HepG2 (cell line): ENCODE results near the gene CMC1. TPM values are rescaled to one million over a fixed set of nuclear protein-coding genes. Genes with fewer than 3 reads are reported as not detected.

Source experiments
- ATAC-seq: fragments of 200-7000 bp; cut with Tn5 transposase; 3 replicates; pipeline ENCODE4 v1.9.1; 2020; ENCODE audit warnings: mild to moderate bottlenecking, moderate library complexity
- BruUV-seq: library from RNA; stranded (reverse); fragments of 400-500 nt; replicated peaks from 2 replicates; lab custom pipeline; 2021; lab: Mats Ljungman, UMichigan
- CTCF ChIA-PET: fragments of 300-600 bp; formaldehyde crosslinking; extraction: SDS; loops from one replicate; lab custom pipeline; 2021; ENCODE audit warnings: low total read pairs, inconsistent platforms, low intra/inter-chr PET ratio; lab: Yijun Ruan, JAX
- POLR2A ChIA-PET: fragments of 350-600 bp; sonication (Branson Sonifier 250); formaldehyde crosslinking; loops from one replicate; lab custom pipeline; 2020; ENCODE audit warnings: antibody characterized with exemption, inconsistent platforms; lab: Yijun Ruan, JAX
- DNase-seq: peaks from one replicate; pipeline ENCODE4 v3.0.0-alpha.2; 2015; ENCODE audit warnings: low spot score
- FAIRE-seq: peaks from 3 replicates; lab custom pipeline; 2011; peaks lifted over from hg19 to GRCh38; lab: Jason Lieb, UNC
- H2AFZ ChIP-seq: one replicate; pipeline ENCODE4 v1.6.1; 2011; ENCODE audit warnings: low read length, inconsistent platforms
- H3K27ac ChIP-seq: fragments of 300-600 bp; 3 replicates; pipeline ENCODE4 v1.8.0; 2011; ENCODE audit warnings: mixed run types, mild to moderate bottlenecking, mixed read lengths, low read length, inconsistent platforms; ENCODE audit not compliant: insufficient read depth; ENCODE audit errors: extremely low read length
- H3K27me3 ChIP-seq, 2 experiments: fragments of 200-600 bp in 1 of 2; 2 replicates in 1 of 2; 3 replicates in 1 of 2; pipeline versions ENCODE4 v1.6.0 to v1.8.0; 2011; ENCODE audit warnings: low read length in 2 of 2, mild to moderate bottlenecking in 2 of 2, moderate library complexity in 2 of 2, inconsistent platforms in 1 of 2; ENCODE audit not compliant: insufficient read depth in 2 of 2, control insufficient read depth in 1 of 2
- H3K36me3 ChIP-seq, 2 experiments: fragments of 200-600 bp in 1 of 2; replicated peaks in 1 of 2; 2 replicates in 1 of 2; 3 replicates in 1 of 2; pipeline versions ENCODE4 v1.5.1 to v1.8.0; 2011; ENCODE audit warnings: low read length in 2 of 2, inconsistent platforms in 1 of 2; ENCODE audit not compliant: insufficient read depth in 2 of 2, control insufficient read depth in 1 of 2
- H3K4me1 ChIP-seq: 2 replicates; pipeline ENCODE4 v1.5.1; 2012; ENCODE audit warnings: low read length, inconsistent platforms; ENCODE audit not compliant: insufficient read depth
- H3K4me2 ChIP-seq: 2 replicates; pipeline ENCODE4 v1.6.0; 2011; ENCODE audit warnings: low read depth, low read length, inconsistent platforms
- H3K4me3 ChIP-seq, 3 experiments: fragments of 200-600 bp in 1 of 3; sonication (generic), shearing (Covaris generic) in 1 of 3; replicated peaks in 1 of 3; 2 replicates each; pipeline ENCODE4 v1.5.1; 2011 to 2016; ENCODE audit warnings: low read length in 3 of 3, inconsistent platforms in 2 of 3, low read depth in 2 of 3, mild to moderate bottlenecking in 2 of 3, control low read depth in 1 of 3, mixed read lengths in 1 of 3; ENCODE audit not compliant: insufficient read depth in 1 of 3
- H3K79me2 ChIP-seq: one replicate; pipeline ENCODE4 v1.6.1; 2011; ENCODE audit warnings: low read length, inconsistent platforms; ENCODE audit not compliant: insufficient read depth
- H3K9ac ChIP-seq: 2 replicates; pipeline ENCODE4 v1.6.0; 2011; ENCODE audit warnings: mild to moderate bottlenecking, low read depth, low read length, inconsistent platforms; ENCODE audit not compliant: insufficient read depth
- H3K9me3 ChIP-seq: 2 replicates; pipeline ENCODE4 v1.5.1; 2012; ENCODE audit warnings: mild to moderate bottlenecking, low read length
- H4K20me1 ChIP-seq: 2 replicates; pipeline ENCODE4 v1.6.0; 2011; ENCODE audit warnings: inconsistent platforms, mild to moderate bottlenecking, low read length, moderate library complexity; ENCODE audit not compliant: insufficient read depth
- AGO2 ChIP-seq: fragments of 200-400 bp; formaldehyde crosslinking; optimal IDR thresholded peaks from 2 replicates; pipeline ENCODE3; 2017; ENCODE audit warnings: mild to moderate bottlenecking, low read depth, low read length, moderate library complexity
- CEBPB ChIP-seq: IDR thresholded peaks from 2 replicates; pipeline ENCODE4 v1.6.1; 2011; ENCODE audit warnings: low read depth, low read length, improper control_type of control experiment, borderline replicate concordance
- SIX4 ChIP-seq: sonication (generic); formaldehyde crosslinking; IDR thresholded peaks from 2 replicates; pipeline ENCODE4 v1.4.0; 2020; ENCODE audit warnings: missing genetic modification reagents
- SOX6 ChIP-seq, 2 experiments: fragments of 450-650 bp in 1 of 2; sonication (generic) in 1 of 2; formaldehyde crosslinking in 1 of 2; IDR thresholded peaks; 2 replicates each; pipeline versions ENCODE4 v1.4.0 to v1.6.1; 2017 to 2020; ENCODE audit warnings: antibody characterized with exemption in 1 of 2, mild to moderate bottlenecking in 1 of 2, missing genetic modification reagents in 1 of 2
- ZNF34 ChIP-seq: sonication (generic); formaldehyde crosslinking; IDR thresholded peaks from 2 replicates; pipeline ENCODE4 v1.4.0; 2020; ENCODE audit warnings: mild to moderate bottlenecking, missing genetic modification reagents, borderline replicate concordance
- ZNF615 ChIP-seq: sonication (generic); formaldehyde crosslinking; IDR thresholded peaks from 2 replicates; pipeline ENCODE4 v1.5.0; 2020; ENCODE audit warnings: mild to moderate bottlenecking, missing genetic modification reagents, borderline replicate concordance
- ZSCAN31 ChIP-seq: sonication (generic); formaldehyde crosslinking; IDR thresholded peaks from 2 replicates; pipeline ENCODE4 v1.5.0; 2020; ENCODE audit warnings: low read depth, mild to moderate bottlenecking, missing genetic modification reagents
- WGBS: methylation state at CpG from one replicate; pipeline ENCODE4 v1.1.6; 2017; ENCODE audit warnings: low lambda C conversion rate; 5-methylcytosine and 5-hydroxymethylcytosine counted together
- in situ Hi-C: cut with HindIII; loops from 2 replicates; pipeline ENCODE4 v1.10.0; 2017; ENCODE audit warnings: low pct_unique_long_range_greater_than_20kb; ENCODE audit not compliant: extremely low pct_ligation_motif_present
- intact Hi-C: fragments of 100-400 bp; cut with micrococcal nuclease; formaldehyde crosslinking; loops from one replicate; pipeline ENCODE4 v1.10.0; 2022; ENCODE audit not compliant: unreplicated experiment
- polyA plus RNA-seq, 8 experiments: library from polyadenylated mRNA; depleted of rRNA in 3 of 8; stranded (reverse) in 7 of 8; unstranded in 1 of 8; fragments of >200 nt; fragmentation: Illumina TruSeq in 4 of 8; extraction: Trizol in 4 of 8; gene quantifications; 2 replicates each; pipeline versions ENCODE4 v1.2.1 to v1.2.3, GENCODE V29; 2011 to 2016; ENCODE audit warnings: low read depth in 4 of 8, missing spikeins in 1 of 8, mixed read lengths in 1 of 8; ENCODE audit not compliant: insufficient read depth in 1 of 8
- total RNA-seq, 5 experiments: library from RNA; depleted of rRNA; stranded (reverse); fragments of >200 nt; fragmentation: Illumina TruSeq; extraction: Trizol; gene quantifications; 2 replicates each; pipeline ENCODE4 v1.2.3, GENCODE V29; 2016; ENCODE audit warnings: low read depth in 1 of 5
- TF ChIP-seq, protein P1 (sequence below): sonication (generic); formaldehyde crosslinking; IDR thresholded peaks from 2 replicates; pipeline ENCODE4 v1.4.0; 2020; ENCODE audit warnings: missing genetic modification reagents
- TF ChIP-seq, protein P2 (sequence below): sonication (generic); formaldehyde crosslinking; IDR thresholded peaks from 2 replicates; pipeline ENCODE4 v1.5.0; 2020; ENCODE audit warnings: missing genetic modification reagents

The CMC1 gene
- total and polyA plus RNA-seq, 2 of the 13 experiments (the other 11 are each of a cell fraction or from before 2014, with no cell fraction given) = 22.1 to 29.5 TPM

DNA sequence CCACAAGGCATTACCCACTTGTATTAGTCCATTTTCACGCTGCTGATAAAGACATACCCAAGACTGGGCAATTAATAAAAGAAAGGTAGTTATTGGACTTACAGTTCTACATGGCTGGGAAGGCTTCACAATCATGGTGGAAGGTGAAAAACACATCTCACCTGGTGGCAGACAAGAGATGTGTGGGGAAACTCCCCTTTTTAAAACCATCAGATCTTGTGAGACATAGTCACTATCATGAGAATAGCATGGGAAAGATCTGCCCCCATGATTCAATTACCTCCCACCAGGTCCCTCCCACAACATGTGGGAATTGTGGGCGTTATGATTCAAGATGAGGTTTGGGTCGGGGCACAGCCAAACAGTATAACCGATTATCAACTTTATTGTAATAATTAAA lies 17.0 kb upstream of the CMC1 start (continued):
- TF ChIP-seq, protein P1, sequence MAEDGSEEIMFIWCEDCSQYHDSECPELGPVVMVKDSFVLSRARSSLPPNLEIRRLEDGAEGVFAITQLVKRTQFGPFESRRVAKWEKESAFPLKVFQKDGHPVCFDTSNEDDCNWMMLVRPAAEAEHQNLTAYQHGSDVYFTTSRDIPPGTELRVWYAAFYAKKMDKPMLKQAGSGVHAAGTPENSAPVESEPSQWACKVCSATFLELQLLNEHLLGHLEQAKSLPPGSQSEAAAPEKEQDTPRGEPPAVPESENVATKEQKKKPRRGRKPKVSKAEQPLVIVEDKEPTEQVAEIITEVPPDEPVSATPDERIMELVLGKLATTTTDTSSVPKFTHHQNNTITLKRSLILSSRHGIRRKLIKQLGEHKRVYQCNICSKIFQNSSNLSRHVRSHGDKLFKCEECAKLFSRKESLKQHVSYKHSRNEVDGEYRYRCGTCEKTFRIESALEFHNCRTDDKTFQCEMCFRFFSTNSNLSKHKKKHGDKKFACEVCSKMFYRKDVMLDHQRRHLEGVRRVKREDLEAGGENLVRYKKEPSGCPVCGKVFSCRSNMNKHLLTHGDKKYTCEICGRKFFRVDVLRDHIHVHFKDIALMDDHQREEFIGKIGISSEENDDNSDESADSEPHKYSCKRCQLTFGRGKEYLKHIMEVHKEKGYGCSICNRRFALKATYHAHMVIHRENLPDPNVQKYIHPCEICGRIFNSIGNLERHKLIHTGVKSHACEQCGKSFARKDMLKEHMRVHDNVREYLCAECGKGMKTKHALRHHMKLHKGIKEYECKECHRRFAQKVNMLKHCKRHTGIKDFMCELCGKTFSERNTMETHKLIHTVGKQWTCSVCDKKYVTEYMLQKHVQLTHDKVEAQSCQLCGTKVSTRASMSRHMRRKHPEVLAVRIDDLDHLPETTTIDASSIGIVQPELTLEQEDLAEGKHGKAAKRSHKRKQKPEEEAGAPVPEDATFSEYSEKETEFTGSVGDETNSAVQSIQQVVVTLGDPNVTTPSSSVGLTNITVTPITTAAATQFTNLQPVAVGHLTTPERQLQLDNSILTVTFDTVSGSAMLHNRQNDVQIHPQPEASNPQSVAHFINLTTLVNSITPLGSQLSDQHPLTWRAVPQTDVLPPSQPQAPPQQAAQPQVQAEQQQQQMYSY (CRISPR knock-in tag) = no peak
- TF ChIP-seq SIX4 (CRISPR knock-in tag) (no peak), ZNF34 (CRISPR knock-in tag) (no peak), SOX6 (IDR thresholded peaks at IDR 0.05) (no peak), SOX6 (CRISPR knock-in tag; IDR thresholded peaks at IDR 0.05) (no peak), ZNF615 (no peak)
- TF ChIP-seq, protein P2, sequence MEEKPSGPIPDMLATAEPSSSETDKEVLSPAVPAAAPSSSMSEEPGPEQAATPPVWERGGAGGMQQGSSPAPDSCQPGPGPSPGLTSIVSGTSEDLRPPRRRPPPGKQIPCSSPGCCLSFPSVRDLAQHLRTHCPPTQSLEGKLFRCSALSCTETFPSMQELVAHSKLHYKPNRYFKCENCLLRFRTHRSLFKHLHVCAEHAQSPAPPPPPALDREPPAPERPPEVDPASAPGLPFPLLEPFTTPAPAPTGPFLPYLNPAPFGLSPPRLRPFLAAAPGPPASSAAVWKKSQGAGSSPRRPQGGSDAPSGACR (CRISPR knock-in tag) = no peak
- TF ChIP-seq, all 625 proteins: peak for 0

DNA sequence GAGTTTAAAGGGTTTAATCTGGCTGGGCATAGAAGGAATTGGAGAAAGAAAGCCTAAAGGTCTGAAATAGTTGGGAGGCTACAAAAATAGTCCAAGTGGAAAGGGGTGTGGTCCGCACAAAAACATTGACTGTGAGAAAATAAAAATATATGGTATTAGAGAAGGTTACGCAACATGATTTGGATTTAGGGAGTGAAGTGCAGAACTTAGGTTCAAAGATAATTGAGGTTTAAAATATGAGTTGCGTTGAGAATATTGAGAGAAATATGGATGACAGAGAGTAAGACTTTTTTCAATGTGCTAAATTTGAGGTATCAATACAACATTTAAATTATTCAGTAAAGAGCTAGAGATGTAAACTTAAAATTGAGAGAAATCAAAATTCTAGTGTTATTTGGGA lies 15.4 kb upstream of the CMC1 start:
- Histone ChIP-seq H4K20me1 (no peaks in the 10 kb centered on the region), H3K27ac (no peak overlapping the region), H3K9ac (no peak overlapping the region), H3K9me3 (no peaks in the 10 kb centered on the region), H3K27me3 (no peaks in the 10 kb centered on the region), H3K4me2 (no peak overlapping the region), H3K36me3 (no peaks in the 10 kb centered on the region), H2AFZ (no peak overlapping the region), H3K4me1 (peaks cover 15% of the 10 kb centered on the region), H3K79me2 (no peaks in the 10 kb centered on the region), H3K4me3 (no peak overlapping the region)
- POLR2A ChIA-PET = no interaction called here
- no TSS peak for BruUV-seq
- no peak for FAIRE-seq
- no peak for ATAC-seq
- CTCF ChIA-PET = no interaction called here
- DNase-seq = no peak
- intact Hi-C loops (no loop called here), in situ Hi-C loops (no loop called here)
- TF ChIP-seq AGO2 = no peak
- TF ChIP-seq CEBPB = peak; percentile 67; the same call in 1 of the 2 replicates
- no peak for TF ChIP-seq ZSCAN31 (CRISPR knock-in tag)
- 92% methylated on average over 3 of the region's 3 CpGs for WGBS
